ENCODE results near the gene RPS4Y1. TPM values are rescaled to one million over a fixed set of nuclear protein-coding genes. Genes with fewer than 3 reads are reported as not detected.

The RPS4Y1 gene
- total and polyA plus RNA-seq, 2 donors (not counting 3 experiments of a cell fraction or from before 2014, with no cell fraction given): 335 to 704 TPM

GRCh38 chrY:2866581-2866980 lies 25.2 kb downstream of the RPS4Y1 start:
- no peak overlapping the region for H3K27ac ChIP-seq (ENCODE audit: insufficient read depth, low read depth, low read length)
- FAIRE-seq: no peak
- H3K27me3 ChIP-seq (ENCODE audit: control insufficient read depth in 2 of 2, insufficient read depth in 2 of 2, low read length in 2 of 2): no peaks in the 10 kb centered on the region
- no peaks in the 10 kb centered on the region for H3K4me1 ChIP-seq (ENCODE audit: control insufficient read depth, extremely low read depth, insufficient read depth, low read length)
- H3K9me1 ChIP-seq (replicated peaks; ENCODE audit: control insufficient read depth, extremely low read depth, insufficient read depth, low read length): no peaks in the 10 kb centered on the region
- TF ChIP-seq MYC (IDR thresholded peaks at IDR 0.05; ENCODE audit: low read depth, low read length): no peak
- TF ChIP-seq, protein P1, sequence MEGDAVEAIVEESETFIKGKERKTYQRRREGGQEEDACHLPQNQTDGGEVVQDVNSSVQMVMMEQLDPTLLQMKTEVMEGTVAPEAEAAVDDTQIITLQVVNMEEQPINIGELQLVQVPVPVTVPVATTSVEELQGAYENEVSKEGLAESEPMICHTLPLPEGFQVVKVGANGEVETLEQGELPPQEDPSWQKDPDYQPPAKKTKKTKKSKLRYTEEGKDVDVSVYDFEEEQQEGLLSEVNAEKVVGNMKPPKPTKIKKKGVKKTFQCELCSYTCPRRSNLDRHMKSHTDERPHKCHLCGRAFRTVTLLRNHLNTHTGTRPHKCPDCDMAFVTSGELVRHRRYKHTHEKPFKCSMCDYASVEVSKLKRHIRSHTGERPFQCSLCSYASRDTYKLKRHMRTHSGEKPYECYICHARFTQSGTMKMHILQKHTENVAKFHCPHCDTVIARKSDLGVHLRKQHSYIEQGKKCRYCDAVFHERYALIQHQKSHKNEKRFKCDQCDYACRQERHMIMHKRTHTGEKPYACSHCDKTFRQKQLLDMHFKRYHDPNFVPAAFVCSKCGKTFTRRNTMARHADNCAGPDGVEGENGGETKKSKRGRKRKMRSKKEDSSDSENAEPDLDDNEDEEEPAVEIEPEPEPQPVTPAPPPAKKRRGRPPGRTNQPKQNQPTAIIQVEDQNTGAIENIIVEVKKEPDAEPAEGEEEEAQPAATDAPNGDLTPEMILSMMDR (IDR thresholded peaks at IDR 0.05; ENCODE audit: extremely low read depth in 1 of 2, insufficient read depth in 1 of 2, low read depth in 1 of 2, low read length in 2 of 2): no peak
- TF ChIP-seq POLR2AphosphoS5 (IDR thresholded peaks at IDR 0.05; ENCODE audit: insufficient read depth, low read depth, low read length): no peak
- no peak for TF ChIP-seq GATA2 (IDR thresholded peaks at IDR 0.05; ENCODE audit: insufficient read depth, insufficient read length, low read depth, low read length)
- no peak for TF ChIP-seq FOS (IDR thresholded peaks at IDR 0.05; ENCODE audit: borderline replicate concordance, insufficient read depth, low read length)
- TF ChIP-seq POLR2A (IDR thresholded peaks at IDR 0.05; ENCODE audit: low read depth, low read length): no peak
- TF ChIP-seq MAX (IDR thresholded peaks at IDR 0.05; ENCODE audit: insufficient read depth, insufficient read length): no peak
- TF ChIP-seq EZH2 (IDR thresholded peaks at IDR 0.05; ENCODE audit: borderline replicate concordance, low read depth, low read length, severe bottlenecking): no peak
- TF ChIP-seq JUN (IDR thresholded peaks at IDR 0.05; ENCODE audit: borderline replicate concordance, insufficient read depth, insufficient read length, low read depth): no peak
- no peak overlapping the region for H3K4me3 ChIP-seq (replicated peaks in 1 of 3; ENCODE audit: insufficient read depth in 1 of 3, low read depth in 1 of 3, low read length in 3 of 3)
- peaks cover 6 to 8% of the 10 kb centered on the region in 2 experiments for H3K36me3 ChIP-seq (ENCODE audit: control insufficient read depth in 2 of 2, extremely low read depth in 1 of 2, insufficient read depth in 2 of 2, low read length in 2 of 2)
- ChIA-PET POLR2A (no interaction called here), CTCF (no interaction called here)
- no peaks in the 10 kb centered on the region for H3K9me3 ChIP-seq (replicated peaks; ENCODE audit: control insufficient read depth, insufficient read depth, low read length)
- H2AFZ ChIP-seq (ENCODE audit: low read depth, low read length): no peak overlapping the region
- BruUV-seq (replicated peaks): no TSS peak
- no peak overlapping the region for H3K4me2 ChIP-seq (ENCODE audit: insufficient read depth, low read length)
- H4K20me1 ChIP-seq (replicated peaks; ENCODE audit: control insufficient read depth, extremely low read depth, insufficient read depth, low read length): no peaks in the 10 kb centered on the region
- H3K9ac ChIP-seq (replicated peaks; ENCODE audit: extremely low read depth, insufficient read depth, low read length): no peak overlapping the region
- dilution Hi-C loops (cut with MboI; ENCODE audit: extremely low pct_ligation_motif_present, low sequenced_read_pairs) (no loop called here), intact Hi-C loops (cut with micrococcal nuclease) (no loop called here)
- peak; percentile 25 for DNase-seq (ENCODE audit: low read depth, low spot score)
- peaks cover 29% of the 10 kb centered on the region for H3K79me2 ChIP-seq (ENCODE audit: control insufficient read depth, insufficient read depth, low read length)

Data from endothelial cell of umbilical vein (primary cell).